MCF 10A (cell line): ENCODE measurements around the gene XIRP1. TPM values are rescaled to one million over a fixed set of nuclear protein-coding genes. Genes with fewer than 3 reads are reported as not detected.

Source experiments
- BruUV-seq: library from RNA; stranded (reverse); fragments of 400-500 nt; replicated peaks from 2 replicates; lab custom pipeline; 2021; lab: Mats Ljungman, UMichigan
- CTCF ChIA-PET: fragments of 300-600 bp; sonication (Branson Sonifier 250); formaldehyde crosslinking; extraction: SDS; loops from one replicate; lab custom pipeline; 2021; ENCODE audit warnings: antibody characterized with exemption, inconsistent platforms; lab: Yijun Ruan, JAX
- POLR2A ChIA-PET: fragments of 300-600, 350-650 bp; sonication (Branson Sonifier 250); formaldehyde crosslinking; extraction: SDS; loops from one replicate; lab custom pipeline; 2020; ENCODE audit warnings: antibody characterized with exemption, inconsistent platforms; lab: Yijun Ruan, JAX
- DNase-seq: peaks from one replicate; pipeline ENCODE4 v3.0.0-alpha.2; 2018; ENCODE audit not compliant: unreplicated experiment
- H3K27ac Mint-ChIP-seq: one replicate; pipeline ENCODE4 v1.8.0; 2022; ENCODE audit warnings: mild to moderate bottlenecking, low read depth, mixed read lengths; ENCODE audit not compliant: unreplicated experiment
- H3K27me3 Mint-ChIP-seq: one replicate; pipeline ENCODE4 v1.8.0; 2022; ENCODE audit warnings: mixed read lengths; ENCODE audit not compliant: insufficient read depth, unreplicated experiment
- H3K36me3 Mint-ChIP-seq: one replicate; pipeline ENCODE4 v1.8.0; 2022; ENCODE audit warnings: mild to moderate bottlenecking, moderate library complexity, mixed read lengths; ENCODE audit not compliant: insufficient read depth, unreplicated experiment
- H3K4me1 Mint-ChIP-seq: one replicate; pipeline ENCODE4 v1.8.0; 2022; ENCODE audit warnings: mixed read lengths; ENCODE audit not compliant: insufficient read depth, unreplicated experiment
- H3K4me3 Mint-ChIP-seq: one replicate; pipeline ENCODE4 v1.8.0; 2022; ENCODE audit warnings: mild to moderate bottlenecking, moderate library complexity, mixed read lengths; ENCODE audit not compliant: unreplicated experiment
- H3K9me3 Mint-ChIP-seq: one replicate; pipeline ENCODE4 v1.8.0; 2022; ENCODE audit warnings: mixed read lengths; ENCODE audit not compliant: unreplicated experiment
- intact Hi-C: fragments of 100-400 bp; cut with micrococcal nuclease; formaldehyde crosslinking; loops from 2 replicates; pipeline ENCODE4 v1.14.1; 2022
- total RNA-seq: library from RNA; stranded (reverse); gene quantifications from 2 replicates; pipeline ENCODE4 v1.2.3, GENCODE V29; 2022
- TF ChIP-seq, protein P1 (sequence below): fragments of 200-600 bp; IDR thresholded peaks from one replicate; pipeline ENCODE4 v1.8.0; 2022; ENCODE audit warnings: antibody characterized with exemption, mild to moderate bottlenecking; ENCODE audit not compliant: unreplicated experiment

XIRP1 gene
- total RNA-seq, 1 experiment from 2014 or later: not detected

GRCh38 chr3:39202094-39202493 is 9.7 kb upstream of the XIRP1 start:
- H3K4me1 Mint-ChIP-seq: no peaks in the 10 kb centered on the region
- no peak overlapping the region for H3K4me3 Mint-ChIP-seq
- CTCF ChIA-PET: interaction anchor here (0.6 to 20.7 kb wide), 4 partner anchors 12 to 256 kb away, joined by 3 to 339 read pairs (median 27); partner anchors contain the start of gene XIRP1
- H3K27ac Mint-ChIP-seq: no peak overlapping the region
- POLR2A ChIA-PET: interaction anchor here (0.6 kb wide), 1 partner anchor 19 kb away, joined by 3 read pairs; no protein-coding TSS in a partner anchor
- intact Hi-C loops: no loop called here
- DNase-seq: no peak
- TF ChIP-seq, protein P1, sequence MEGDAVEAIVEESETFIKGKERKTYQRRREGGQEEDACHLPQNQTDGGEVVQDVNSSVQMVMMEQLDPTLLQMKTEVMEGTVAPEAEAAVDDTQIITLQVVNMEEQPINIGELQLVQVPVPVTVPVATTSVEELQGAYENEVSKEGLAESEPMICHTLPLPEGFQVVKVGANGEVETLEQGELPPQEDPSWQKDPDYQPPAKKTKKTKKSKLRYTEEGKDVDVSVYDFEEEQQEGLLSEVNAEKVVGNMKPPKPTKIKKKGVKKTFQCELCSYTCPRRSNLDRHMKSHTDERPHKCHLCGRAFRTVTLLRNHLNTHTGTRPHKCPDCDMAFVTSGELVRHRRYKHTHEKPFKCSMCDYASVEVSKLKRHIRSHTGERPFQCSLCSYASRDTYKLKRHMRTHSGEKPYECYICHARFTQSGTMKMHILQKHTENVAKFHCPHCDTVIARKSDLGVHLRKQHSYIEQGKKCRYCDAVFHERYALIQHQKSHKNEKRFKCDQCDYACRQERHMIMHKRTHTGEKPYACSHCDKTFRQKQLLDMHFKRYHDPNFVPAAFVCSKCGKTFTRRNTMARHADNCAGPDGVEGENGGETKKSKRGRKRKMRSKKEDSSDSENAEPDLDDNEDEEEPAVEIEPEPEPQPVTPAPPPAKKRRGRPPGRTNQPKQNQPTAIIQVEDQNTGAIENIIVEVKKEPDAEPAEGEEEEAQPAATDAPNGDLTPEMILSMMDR: no peak
- no peaks in the 10 kb centered on the region for H3K9me3 Mint-ChIP-seq
- BruUV-seq: no TSS peak
- H3K36me3 Mint-ChIP-seq: no peaks in the 10 kb centered on the region
- H3K27me3 Mint-ChIP-seq: peaks cover 60% of the 10 kb centered on the region

DNA sequence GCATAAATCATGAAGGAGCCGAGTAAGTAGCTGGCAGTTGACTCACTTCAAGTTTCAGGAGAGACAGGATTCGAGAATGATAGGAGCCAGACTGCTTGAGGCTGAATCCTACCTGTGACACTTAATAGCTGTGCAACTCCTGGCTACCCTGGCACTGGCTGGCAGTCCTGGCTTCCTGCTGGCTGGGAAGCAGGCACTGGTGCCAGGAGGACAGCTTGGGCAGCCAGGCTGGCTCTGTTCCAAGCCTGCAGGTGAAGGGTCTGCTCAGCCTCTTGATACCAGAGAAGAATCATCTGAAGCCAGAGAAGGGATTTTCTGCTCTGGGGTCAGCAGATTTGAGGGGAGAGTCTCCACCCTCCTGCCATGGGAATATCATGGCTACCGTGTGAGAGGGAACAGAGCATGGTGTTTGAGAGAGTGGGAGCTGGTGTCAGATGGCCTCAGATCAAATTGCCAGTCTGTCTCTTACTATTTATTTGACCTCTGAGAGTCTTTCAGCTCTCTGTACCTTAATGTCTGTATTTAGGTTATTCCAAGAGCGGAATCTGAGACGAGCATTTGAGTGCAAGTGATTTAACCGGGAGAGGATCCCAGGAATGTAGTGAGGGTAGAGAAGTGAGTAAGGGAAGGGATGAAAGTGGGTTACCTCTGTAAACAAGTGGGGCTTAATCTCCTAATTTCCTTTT is 4.4 kb upstream of the XIRP1 start:
- DNase-seq: no peak
- Mint-ChIP-seq H3K4me3 (no peak overlapping the region), H3K36me3 (no peaks in the 10 kb centered on the region), H3K4me1 (peaks cover 6% of the 10 kb centered on the region), H3K27me3 (peaks cover 27% of the 10 kb centered on the region), H3K9me3 (no peaks in the 10 kb centered on the region), H3K27ac (no peak overlapping the region)
- CTCF ChIA-PET: interaction anchor here (1.0 to 16.1 kb wide), 7 partner anchors 11 to 138 kb away, joined by 3 to 477 read pairs (median 5); no protein-coding TSS in a partner anchor
- no TSS peak for BruUV-seq
- intact Hi-C loops: no loop called here
- TF ChIP-seq, protein P1: no peak
- POLR2A ChIA-PET: interaction anchor here (0.7 kb wide), 1 partner anchor 16 kb away, joined by 3 read pairs; no protein-coding TSS in a partner anchor

DNA sequence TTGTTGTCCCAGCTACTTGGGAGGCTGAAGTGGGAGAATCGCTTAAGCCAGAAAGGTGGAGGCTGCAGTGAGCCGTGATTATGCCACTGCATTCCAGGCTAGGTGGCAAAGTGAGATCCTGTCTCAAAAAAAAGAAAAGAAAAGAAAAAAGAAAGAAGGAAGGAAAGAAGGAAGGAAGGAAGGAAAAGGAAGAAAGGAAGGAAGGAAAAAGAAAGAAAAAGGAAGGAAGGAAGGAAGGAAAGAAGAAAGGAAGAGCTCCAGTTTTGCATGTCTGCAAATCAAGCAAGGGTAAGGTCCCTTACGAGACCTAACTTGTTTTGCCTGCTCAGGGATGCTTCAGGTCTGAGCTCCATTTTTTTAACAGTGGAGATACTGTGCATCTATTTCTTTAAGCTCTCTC is 3.6 kb upstream of the XIRP1 start:
- Mint-ChIP-seq H3K9me3 (no peaks in the 10 kb centered on the region), H3K4me1 (peaks cover 6% of the 10 kb centered on the region), H3K27me3 (peaks cover 19% of the 10 kb centered on the region), H3K4me3 (no peak overlapping the region), H3K36me3 (no peaks in the 10 kb centered on the region), H3K27ac (no peak overlapping the region)
- intact Hi-C loops: no loop called here
- POLR2A ChIA-PET: interaction anchor here (0.6 to 1.5 kb wide), 3 partner anchors 17 to 195 kb away, joined by 3 read pairs; no protein-coding TSS in a partner anchor
- no TSS peak for BruUV-seq
- DNase-seq: no peak
- CTCF ChIA-PET: interaction anchor here (1.0 to 16.1 kb wide), 9 partner anchors 12 to 139 kb away, joined by 3 to 477 read pairs (median 5); no protein-coding TSS in a partner anchor
- TF ChIP-seq, protein P1: no peak

- POLR2A ChIA-PET: no interaction called here
Observed at GRCh38 chr3:39193391-39193790, 996 bp upstream of the XIRP1 start.

More at GRCh38 chr3:39193391-39193790, 996 bp upstream of the XIRP1 start:
- Mint-ChIP-seq H3K4me3 (no peak overlapping the region), H3K4me1 (peaks cover 13% of the 10 kb centered on the region), H3K9me3 (no peaks in the 10 kb centered on the region), H3K36me3 (no peaks in the 10 kb centered on the region), H3K27ac (no peak overlapping the region), H3K27me3 (peaks cover 17% of the 10 kb centered on the region)
- intact Hi-C loops: no loop called here
- TF ChIP-seq, protein P1: no peak
- BruUV-seq: no TSS peak
- CTCF ChIA-PET: interaction anchor here (0.6 to 16.1 kb wide), 4 partner anchors 9 to 97 kb away, joined by 3 to 477 read pairs (median 8); no protein-coding TSS in a partner anchor
- DNase-seq: no peak
